Large intestine (tissue), 12 donors: Measurements from ENCODE around the gene ALOX5. TPM values are rescaled to one million over a fixed set of nuclear protein-coding genes. Genes with fewer than 3 reads are reported as not detected.
"Not testable (repeated sequence)": the region's sequence is repeated elsewhere in the genome, so short reads cannot be mapped to it uniquely, and the experiment has no call there.

Experiments
- DNase-seq, 2 donors: peaks; one replicate each; pipeline versions ENCODE4 v3.0.0 to v3.0.0-alpha.2; 2013
- H3K27ac ChIP-seq: one replicate; pipeline ENCODE4 v1.5.1; 2013; ENCODE audit warnings: low read length
- H3K27me3 ChIP-seq: 2 replicates; pipeline ENCODE4 v1.6.1; 2013; ENCODE audit warnings: low read length; ENCODE audit not compliant: control insufficient read depth, insufficient read depth
- H3K36me3 ChIP-seq: 2 replicates; pipeline ENCODE4 v1.6.1; 2013; ENCODE audit warnings: low read length; ENCODE audit not compliant: control insufficient read depth, insufficient read depth
- H3K4me1 ChIP-seq: one replicate; pipeline ENCODE4 v1.6.1; 2013; ENCODE audit warnings: low read length; ENCODE audit not compliant: control insufficient read depth, insufficient read depth
- H3K4me3 ChIP-seq: one replicate; pipeline ENCODE4 v1.5.1; 2013; ENCODE audit warnings: low read length
- H3K9me3 ChIP-seq: one replicate; pipeline ENCODE4 v1.6.1; 2013; ENCODE audit warnings: mild to moderate bottlenecking, low read depth, low read length, moderate library complexity; ENCODE audit not compliant: control insufficient read depth
- WGBS: methylation state at CpG from one replicate; pipeline ENCODE4 v1.1.5; 2013; ENCODE audit warnings: low lambda C conversion rate; ENCODE audit not compliant: insufficient coverage; 5-methylcytosine and 5-hydroxymethylcytosine counted together
- long read RNA-seq, 11 donors: transcript quantifications; one replicate each; lab custom pipeline, GENCODE V29; 2026
- polyA plus RNA-seq: library from polyadenylated mRNA; unstranded; fragments of 120-200 nt; gene quantifications from one replicate; pipeline ENCODE4 v1.2.1, GENCODE V29; 2013

Gene ALOX5
- 17.6 TPM for polyA plus RNA-seq
- long read RNA-seq, donor 1, partial matches to known transcripts: 0 of 2 reads
- long read RNA-seq, donor 1, other reads (novel, unspliced or antisense): 0 of 2 reads
- long read RNA-seq, donor 2, partial matches to known transcripts: 0 of 4 reads
- long read RNA-seq, donor 2, other reads (novel, unspliced or antisense): 0 of 4 reads
- long read RNA-seq, donor 3: 0 reads
- long read RNA-seq, donor 4: 0 reads
- long read RNA-seq, donor 5, partial matches to known transcripts: 0 of 3 reads
- long read RNA-seq, donor 5, other reads (novel, unspliced or antisense): 0 of 3 reads
- long read RNA-seq, donor 6, partial matches to known transcripts: 0 of 3 reads
- long read RNA-seq, donor 6, other reads (novel, unspliced or antisense): 0 of 3 reads
- long read RNA-seq, donor 7: 0 reads
- long read RNA-seq, donor 8, partial matches to known transcripts: 5 of 10 reads
- long read RNA-seq, donor 8, other reads (novel, unspliced or antisense): 0 of 10 reads
- long read RNA-seq, donor 9, partial matches to known transcripts: 0 of 1 reads
- long read RNA-seq, donor 9, other reads (novel, unspliced or antisense): 0 of 1 reads
- long read RNA-seq, donor 10, partial matches to known transcripts: 0 of 5 reads
- long read RNA-seq, donor 10, other reads (novel, unspliced or antisense): 0 of 5 reads
- long read RNA-seq, donor 11, transcript ALOX5-201 (14 exons, 2,506 nt): major isoform, 7 of 12 reads
- long read RNA-seq, donor 11, partial matches to known transcripts: 5 of 12 reads
- long read RNA-seq, donor 11, other reads (novel, unspliced or antisense): 0 of 12 reads

GRCh38 chr10:45373576-45374349 is at the start of gene ALOX5:
Gene ALOX5 (plus strand): TSS chr10:45374216. CDS start chr10:45374280, 64 bp downstream.
- H3K4me1 ChIP-seq: peaks cover 27% of the 10 kb centered on the region
- DNase-seq: peak; percentile 43 to 72
- H3K27ac ChIP-seq: no peak within 1 kb of the TSS
- H3K9me3 ChIP-seq: peaks cover 4% of the 10 kb centered on the region
- no peaks in the 10 kb centered on the region for H3K36me3 ChIP-seq
- H3K27me3 ChIP-seq: peaks cover 40% of the 10 kb centered on the region
- H3K4me3 ChIP-seq: peak within 1 kb of the TSS; percentile 42
- no CpG with 5 or more reads among the region's 59 CpGs for WGBS

GRCh38 chr10:45325116-45325515 is 48.9 kb upstream of the ALOX5 start:
- Histone ChIP-seq H3K4me1 (no peaks in the 10 kb centered on the region), H3K4me3 (no peak overlapping the region), H3K27ac (no peak overlapping the region), H3K9me3 (no peaks in the 10 kb centered on the region), H3K36me3 (no peaks in the 10 kb centered on the region), H3K27me3 (no peaks in the 10 kb centered on the region)
- WGBS: no CpG with 5 or more reads among the region's 1 CpG
- no peak for DNase-seq

- H3K4me3 ChIP-seq, DNase-seq, H3K27me3 ChIP-seq, H3K36me3 ChIP-seq, H3K4me1 ChIP-seq, H3K9me3 ChIP-seq, H3K27ac ChIP-seq: not testable (repeated sequence)
- WGBS: no CpG with 5 or more reads among the region's 1 CpG
Measured at GRCh38 chr10:45326864-45327263, 47.2 kb upstream of the ALOX5 start.

GRCh38 chr10:45331824-45332223 is 42.2 kb upstream of the ALOX5 start:
- not testable (repeated sequence) for H3K4me1 ChIP-seq, H3K9me3 ChIP-seq, DNase-seq, H3K27ac ChIP-seq, H3K4me3 ChIP-seq, H3K27me3 ChIP-seq, H3K36me3 ChIP-seq
- WGBS: 86% methylated on average over 1 of the region's 3 CpGs

DNA sequence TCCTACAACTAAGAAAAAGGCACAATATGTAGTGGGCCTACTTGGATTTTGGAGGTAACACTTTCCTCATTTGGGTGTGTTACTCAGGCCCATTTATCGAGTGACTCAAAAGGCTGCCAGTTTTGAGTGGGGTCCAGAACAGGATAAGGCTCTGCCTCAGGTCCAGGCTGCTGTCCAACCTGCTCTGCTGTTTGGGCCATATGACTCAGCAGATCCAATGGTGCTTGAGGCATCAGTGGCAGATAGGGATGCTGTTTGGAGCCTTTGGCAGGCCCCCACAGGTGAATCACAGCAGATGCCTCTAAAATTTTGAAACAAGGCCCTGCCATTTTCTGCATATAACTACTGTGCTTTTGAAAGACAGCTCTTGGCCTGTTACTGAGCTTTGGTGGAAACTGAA is 34.1 kb upstream of the ALOX5 start:
- Histone ChIP-seq H3K9me3 (no peaks in the 10 kb centered on the region), H3K4me1 (no peaks in the 10 kb centered on the region), H3K27ac (no peak overlapping the region), H3K4me3 (no peak overlapping the region), H3K36me3 (no peaks in the 10 kb centered on the region), H3K27me3 (no peaks in the 10 kb centered on the region)
- no peak for DNase-seq
- no CpG with 5 or more reads among the region's 1 CpG for WGBS

DNA sequence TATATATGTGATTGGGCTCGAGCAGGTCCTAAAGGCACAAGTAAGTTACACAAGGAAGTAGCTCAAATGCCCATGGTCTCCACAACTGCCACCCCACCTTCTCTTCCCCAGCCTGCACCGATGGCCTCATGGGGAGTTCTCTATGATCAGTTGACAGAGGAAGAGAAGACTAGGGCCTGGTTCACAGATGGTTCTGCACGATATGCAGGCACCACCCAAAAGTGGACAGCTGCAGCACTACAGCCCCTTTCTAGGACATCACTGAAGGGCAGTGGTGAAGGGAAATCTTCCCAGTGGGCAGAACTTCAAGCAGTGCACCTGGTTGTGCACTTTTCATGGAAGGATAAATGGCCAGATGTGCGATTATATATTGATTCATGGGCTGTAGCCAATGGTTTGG is 33.6 kb upstream of the ALOX5 start:
- H3K27ac ChIP-seq, H3K4me1 ChIP-seq, H3K27me3 ChIP-seq, H3K9me3 ChIP-seq, H3K36me3 ChIP-seq, DNase-seq, H3K4me3 ChIP-seq: not testable (repeated sequence)
- WGBS: no CpG with 5 or more reads among the region's 4 CpGs

- no CpG with 5 or more reads among the region's 24 CpGs for WGBS
Measured at GRCh38 chr10:45346652-45347335, 27.2 kb upstream of the ALOX5 start.

GRCh38 chr10:45347464-45347863 is 26.6 kb upstream of the ALOX5 start:
- WGBS: no CpG with 5 or more reads among the region's 20 CpGs
- not testable (repeated sequence) for H3K4me3 ChIP-seq, H3K36me3 ChIP-seq, H3K27me3 ChIP-seq, H3K27ac ChIP-seq, H3K4me1 ChIP-seq, DNase-seq
- peaks cover 27% of the 10 kb centered on the region for H3K9me3 ChIP-seq

More at GRCh38 chr10:45346652-45347335, 27.2 kb upstream of the ALOX5 start:
- not testable (repeated sequence) for H3K4me3 ChIP-seq, H3K27ac ChIP-seq, H3K36me3 ChIP-seq, H3K4me1 ChIP-seq, H3K27me3 ChIP-seq, DNase-seq
- peaks cover 27% of the 10 kb centered on the region for H3K9me3 ChIP-seq

DNA sequence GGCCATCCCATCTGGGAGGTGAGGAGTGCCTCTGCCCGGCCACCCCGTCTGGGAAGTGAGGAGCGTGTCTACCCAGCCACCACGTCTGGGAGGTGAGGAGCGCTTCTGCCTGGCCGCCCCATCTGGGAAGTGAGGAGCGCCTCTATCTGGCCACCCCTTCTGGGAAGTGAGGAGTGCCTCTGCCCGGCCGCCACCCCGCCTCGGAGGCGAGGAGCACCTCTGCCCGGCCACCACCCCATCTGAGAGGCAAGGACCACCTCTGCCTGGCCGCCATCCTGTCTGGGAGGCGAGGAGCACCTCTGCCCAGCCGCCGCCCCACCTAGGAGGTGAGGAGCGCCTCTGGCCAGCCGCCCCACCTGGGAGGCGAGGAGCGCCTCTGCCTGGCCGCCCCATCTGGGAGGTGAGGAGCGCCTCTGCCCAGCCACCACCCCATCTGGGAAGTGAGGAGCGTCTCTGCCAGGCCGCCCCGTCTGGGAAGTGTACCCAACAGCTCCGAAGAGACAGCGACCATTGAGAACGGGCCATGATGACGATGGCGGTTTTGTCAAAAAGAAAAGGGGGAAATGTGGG is 25.7 kb upstream of the ALOX5 start:
- not testable (repeated sequence) for H3K4me3 ChIP-seq, H3K4me1 ChIP-seq, H3K27me3 ChIP-seq, H3K36me3 ChIP-seq, H3K27ac ChIP-seq, DNase-seq
- peaks cover 27% of the 10 kb centered on the region for H3K9me3 ChIP-seq
- WGBS: no CpG with 5 or more reads among the region's 31 CpGs
